ENCODE results near the gene ZNF200. TPM values are rescaled to one million over a fixed set of nuclear protein-coding genes. Genes with fewer than 3 reads are reported as not detected.

The ZNF200 gene, protein sequence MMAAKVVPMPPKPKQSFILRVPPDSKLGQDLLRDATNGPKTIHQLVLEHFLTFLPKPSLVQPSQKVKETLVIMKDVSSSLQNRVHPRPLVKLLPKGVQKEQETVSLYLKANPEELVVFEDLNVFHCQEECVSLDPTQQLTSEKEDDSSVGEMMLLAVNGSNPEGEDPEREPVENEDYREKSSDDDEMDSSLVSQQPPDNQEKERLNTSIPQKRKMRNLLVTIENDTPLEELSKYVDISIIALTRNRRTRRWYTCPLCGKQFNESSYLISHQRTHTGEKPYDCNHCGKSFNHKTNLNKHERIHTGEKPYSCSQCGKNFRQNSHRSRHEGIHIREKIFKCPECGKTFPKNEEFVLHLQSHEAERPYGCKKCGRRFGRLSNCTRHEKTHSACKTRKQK
- total RNA-seq: 5.2 TPM

DNA sequence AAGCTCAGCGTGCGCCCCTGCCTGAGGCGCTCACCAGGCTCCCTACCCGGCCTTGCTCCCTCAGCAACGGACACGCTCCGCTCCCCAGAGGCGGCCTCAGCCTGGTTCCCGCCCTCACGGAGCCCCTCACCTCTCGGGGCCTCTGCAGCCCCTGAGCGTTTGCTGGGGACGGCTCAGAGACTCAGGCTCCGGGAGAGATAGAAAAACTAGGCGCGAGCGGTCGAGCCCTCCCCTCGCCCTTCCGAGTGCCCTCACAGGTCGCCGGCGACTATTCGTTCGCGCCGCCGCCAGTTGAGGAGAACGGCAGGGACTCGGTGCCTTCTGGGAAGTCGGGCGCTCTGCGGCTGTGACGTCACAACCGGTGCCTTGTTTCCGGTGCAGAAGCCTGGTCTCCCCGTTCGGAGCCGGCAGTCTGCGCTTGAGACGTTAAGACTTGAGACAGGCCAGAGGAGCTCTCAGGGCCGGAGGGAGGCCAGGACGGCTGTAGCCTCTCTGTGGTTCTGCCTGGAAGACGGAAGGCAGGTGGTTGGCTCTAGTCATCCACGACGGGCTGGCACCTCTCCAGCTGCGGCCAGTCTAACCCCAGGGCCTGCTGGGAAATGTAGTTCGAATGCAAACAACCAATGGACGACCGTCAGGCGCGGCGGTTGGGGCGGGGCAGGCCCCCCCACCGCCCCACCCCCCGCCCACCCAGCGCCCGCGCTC is at the start of gene ZNF200:
ZNF200 (minus strand) TSS at position 302 of the 705 bp plus-strand sequence. CDS start 1,403 bp downstream, outside the sequence.
- peak within 1 kb of the TSS; percentile 69 to 70 for H3K4me3 ChIP-seq
- H3K4me1 ChIP-seq: peaks cover 14% of the 10 kb centered on the region
- peaks cover 0 to 31% of the 10 kb centered on the region in 2 donors for H3K36me3 ChIP-seq
- H3K27me3 ChIP-seq: no peaks in the 10 kb centered on the region
- intact Hi-C loops (cut with DNase I): no loop called here
- peak within 1 kb of the TSS; percentile 95 for H3K27ac ChIP-seq
- DNase-seq (ENCODE audit: extremely low spot score in 2 of 2): peak in 1 of 2 donors; percentile 93
- TF ChIP-seq POLR2AphosphoS5 (IDR thresholded peaks at IDR 0.05; ENCODE audit: insufficient read depth in 1 of 2, low read depth in 1 of 2) (peak; percentile 92 to 98), POLR2A (IDR thresholded peaks at IDR 0.05) (peak in 1 of 2 donors; percentile 26)
- TF ChIP-seq, protein P1, sequence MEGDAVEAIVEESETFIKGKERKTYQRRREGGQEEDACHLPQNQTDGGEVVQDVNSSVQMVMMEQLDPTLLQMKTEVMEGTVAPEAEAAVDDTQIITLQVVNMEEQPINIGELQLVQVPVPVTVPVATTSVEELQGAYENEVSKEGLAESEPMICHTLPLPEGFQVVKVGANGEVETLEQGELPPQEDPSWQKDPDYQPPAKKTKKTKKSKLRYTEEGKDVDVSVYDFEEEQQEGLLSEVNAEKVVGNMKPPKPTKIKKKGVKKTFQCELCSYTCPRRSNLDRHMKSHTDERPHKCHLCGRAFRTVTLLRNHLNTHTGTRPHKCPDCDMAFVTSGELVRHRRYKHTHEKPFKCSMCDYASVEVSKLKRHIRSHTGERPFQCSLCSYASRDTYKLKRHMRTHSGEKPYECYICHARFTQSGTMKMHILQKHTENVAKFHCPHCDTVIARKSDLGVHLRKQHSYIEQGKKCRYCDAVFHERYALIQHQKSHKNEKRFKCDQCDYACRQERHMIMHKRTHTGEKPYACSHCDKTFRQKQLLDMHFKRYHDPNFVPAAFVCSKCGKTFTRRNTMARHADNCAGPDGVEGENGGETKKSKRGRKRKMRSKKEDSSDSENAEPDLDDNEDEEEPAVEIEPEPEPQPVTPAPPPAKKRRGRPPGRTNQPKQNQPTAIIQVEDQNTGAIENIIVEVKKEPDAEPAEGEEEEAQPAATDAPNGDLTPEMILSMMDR (IDR thresholded peaks at IDR 0.05): no peak
- no peaks in the 10 kb centered on the region for H3K9me3 ChIP-seq

DNA sequence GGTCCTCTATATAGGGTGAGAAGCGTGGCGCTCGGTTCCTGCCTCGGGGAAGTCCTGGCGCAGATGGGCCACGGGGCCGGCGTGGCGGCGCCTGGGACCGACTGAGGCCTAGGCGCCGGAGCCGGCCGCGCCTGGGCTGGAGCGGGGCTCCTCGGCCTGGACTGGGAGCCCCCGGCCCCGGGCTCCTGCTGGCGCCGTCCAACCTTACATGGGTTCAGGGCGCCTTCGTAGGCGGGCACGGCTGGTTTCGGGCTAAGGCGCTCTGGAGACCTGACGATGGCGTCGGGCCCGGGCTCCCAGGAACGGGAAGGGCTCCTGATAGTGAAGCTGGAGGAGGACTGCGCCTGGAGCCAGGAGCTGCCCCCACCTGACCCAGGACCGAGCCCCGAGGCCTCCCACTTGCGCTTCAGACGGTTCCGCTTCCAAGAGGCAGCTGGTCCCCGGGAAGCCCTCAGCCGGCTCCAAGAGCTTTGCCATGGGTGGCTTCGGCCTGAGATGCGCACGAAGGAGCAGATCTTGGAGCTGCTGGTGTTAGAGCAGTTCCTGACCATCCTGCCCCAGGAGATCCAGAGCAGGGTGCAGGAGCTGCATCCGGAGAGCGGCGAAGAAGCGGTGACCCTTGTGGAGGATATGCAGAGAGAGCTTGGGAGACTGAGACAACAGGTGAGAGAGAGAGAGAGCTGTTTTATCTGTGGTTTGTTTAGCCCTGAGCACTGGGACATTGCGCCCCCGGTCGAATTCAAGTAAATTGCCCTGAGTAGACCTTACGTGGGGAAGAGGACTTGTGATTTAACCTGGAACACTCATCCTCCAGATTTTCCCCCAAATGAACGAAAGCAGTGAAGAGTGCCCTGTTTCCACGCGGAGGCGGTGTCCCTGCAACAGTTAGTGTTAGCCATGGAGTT is 48.8 kb upstream of the ZNF200 start:
- peaks cover 4 to 42% of the 10 kb centered on the region in 2 donors for H3K36me3 ChIP-seq
- H3K27ac ChIP-seq: peak overlapping the region; percentile 97
- peaks cover 29% of the 10 kb centered on the region for H3K4me1 ChIP-seq
- TF ChIP-seq, protein P1 (IDR thresholded peaks at IDR 0.05): no peak
- TF ChIP-seq POLR2A (IDR thresholded peaks at IDR 0.05) (no peak), POLR2AphosphoS5 (IDR thresholded peaks at IDR 0.05; ENCODE audit: insufficient read depth in 1 of 2, low read depth in 1 of 2) (no peak)
- no peaks in the 10 kb centered on the region for H3K27me3 ChIP-seq
- peak overlapping the region; percentile 87 to 91 for H3K4me3 ChIP-seq
- intact Hi-C loops (cut with DNase I): loop anchor here (2.0 kb wide), 1 partner anchor 19 kb away; no protein-coding TSS in a partner anchor
- DNase-seq (ENCODE audit: extremely low spot score in 2 of 2): no peak
- H3K9me3 ChIP-seq: peaks cover 8% of the 10 kb centered on the region

DNA sequence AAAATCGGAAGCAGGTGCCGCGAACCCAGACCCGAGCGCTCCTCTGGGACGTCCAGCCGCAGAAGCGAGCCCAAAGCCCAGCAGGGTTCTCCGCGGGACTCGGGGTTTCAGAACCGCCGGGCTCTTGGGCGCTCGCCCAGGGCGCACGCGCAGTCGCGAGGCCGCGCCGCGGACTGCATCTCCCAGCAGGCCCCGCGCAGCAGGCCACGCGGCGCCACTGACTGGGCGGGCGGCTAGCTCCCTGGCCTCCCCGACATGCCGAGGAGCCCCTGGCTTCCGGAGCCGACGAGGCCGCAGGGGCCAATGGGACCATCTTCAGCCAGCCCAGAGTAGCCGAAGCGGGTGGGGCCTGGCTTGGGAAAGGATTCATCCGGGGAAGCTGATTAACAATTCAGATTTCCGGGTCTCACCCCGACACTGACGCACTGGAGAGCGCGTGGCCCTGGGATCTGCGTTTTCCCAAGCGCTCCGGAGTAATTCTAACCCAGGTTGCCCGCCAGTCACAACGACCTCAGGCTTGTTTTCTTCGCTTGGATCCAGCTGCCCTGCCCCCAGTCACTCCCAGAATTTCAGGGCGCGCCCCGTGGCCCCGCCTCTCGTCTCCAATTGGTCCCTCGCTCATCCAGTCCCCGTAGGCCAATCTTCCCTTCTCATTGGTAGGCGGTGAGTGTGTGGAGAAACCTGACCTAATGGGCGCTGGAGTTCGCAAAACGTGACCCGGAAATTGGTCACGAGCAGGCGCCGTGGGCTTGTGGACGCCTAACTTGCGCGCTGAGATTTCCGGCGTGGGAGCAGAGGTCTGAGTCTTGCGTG is 48.0 kb upstream of the ZNF200 start, which contains the start of gene ZNF263:
ZNF263 (plus strand) TSS at position 762 of the 813 bp plus-strand sequence. CDS start 328 bp downstream, outside the sequence.
- H3K36me3 ChIP-seq: peaks cover 0 to 34% of the 10 kb centered on the region in 2 donors
- peak; percentile 98 for DNase-seq (ENCODE audit: extremely low spot score in 2 of 2)
- intact Hi-C loops (cut with DNase I): loop anchor here (2.0 kb wide), 1 partner anchor 18 kb away; no protein-coding TSS in a partner anchor
- TF ChIP-seq POLR2AphosphoS5 (IDR thresholded peaks at IDR 0.05; ENCODE audit: insufficient read depth in 1 of 2, low read depth in 1 of 2) (peak; percentile 95), POLR2A (IDR thresholded peaks at IDR 0.05) (peak in 1 of 2 donors; percentile 23)
- TF ChIP-seq, protein P1 (IDR thresholded peaks at IDR 0.05): no peak
- no peaks in the 10 kb centered on the region for H3K27me3 ChIP-seq
- H3K4me1 ChIP-seq: peaks cover 29% of the 10 kb centered on the region
- peak within 1 kb of the TSS; percentile 97 for H3K27ac ChIP-seq
- H3K9me3 ChIP-seq: no peaks in the 10 kb centered on the region
- peak within 1 kb of the TSS; percentile 87 to 91 for H3K4me3 ChIP-seq

DNA sequence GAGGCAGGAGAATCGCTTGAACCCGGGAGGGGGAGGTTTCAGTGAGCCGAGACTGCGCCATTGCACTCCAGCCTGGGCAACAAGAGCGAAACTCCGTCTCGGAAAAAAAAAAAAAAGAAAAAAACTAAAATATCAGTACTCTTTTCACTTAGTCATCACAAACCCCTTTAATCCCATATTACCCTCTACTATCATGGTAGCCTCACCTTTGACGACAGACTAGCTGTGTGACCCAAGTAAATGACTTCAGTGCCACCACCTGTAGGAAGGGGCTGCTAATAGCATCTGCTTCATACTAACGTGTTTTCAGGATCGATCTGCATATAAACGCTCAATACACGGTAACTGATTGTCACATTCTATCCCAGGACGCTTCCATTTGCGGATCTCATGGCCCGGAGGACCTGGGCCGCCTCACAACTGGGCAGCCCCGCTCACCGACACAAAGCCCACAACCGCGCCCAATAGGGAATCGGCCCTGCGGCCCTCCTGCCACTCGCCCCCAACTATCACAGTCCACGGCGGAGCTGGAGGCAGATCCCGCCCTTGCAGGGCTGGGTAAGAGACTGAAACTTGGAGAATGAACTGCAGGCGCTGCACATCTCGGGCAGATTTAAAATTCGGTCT is 47.3 kb upstream of the ZNF200 start:
- intact Hi-C loops (cut with DNase I): loop anchor here (2.0 kb wide), 1 partner anchor 17 kb away; no protein-coding TSS in a partner anchor

More for the DNA sequence above, 47.3 kb upstream of the ZNF200 start:
- no peak for DNase-seq (ENCODE audit: extremely low spot score in 2 of 2)
- Histone ChIP-seq H3K27me3 (no peaks in the 10 kb centered on the region), H3K27ac (peak overlapping the region; percentile 97), H3K4me3 (peak overlapping the region; percentile 87 to 91), H3K9me3 (no peaks in the 10 kb centered on the region), H3K36me3 (peaks cover 0 to 27% of the 10 kb centered on the region in 2 donors), H3K4me1 (peaks cover 29% of the 10 kb centered on the region)
- TF ChIP-seq POLR2A (IDR thresholded peaks at IDR 0.05) (no peak), POLR2AphosphoS5 (IDR thresholded peaks at IDR 0.05; ENCODE audit: insufficient read depth in 1 of 2, low read depth in 1 of 2) (no peak)
- TF ChIP-seq, protein P1 (IDR thresholded peaks at IDR 0.05): no peak
